H1 (cell line): ENCODE results near the gene COMMD7. TPM values are rescaled to one million over a fixed set of nuclear protein-coding genes. Genes with fewer than 3 reads are reported as not detected.
A peak's percentile ranks its signal among the peaks of the same experiment; 100 is the strongest.

Source experiments
- CTCF ChIA-PET: fragments of 300-600 bp; sonication (Branson Sonifier 250); formaldehyde crosslinking; loops from one replicate; lab custom pipeline; 2021; ENCODE audit not compliant: partially characterized antibody; lab: Charles Lee
- POLR2A ChIA-PET: fragments of 300-600 bp; sonication (Branson Sonifier 250); formaldehyde crosslinking; loops from one replicate; lab custom pipeline; 2021; ENCODE audit warnings: inconsistent platforms; ENCODE audit not compliant: partially characterized antibody; lab: Charles Lee
- DNase-seq, 2 experiments: peaks; one replicate each; pipeline versions ENCODE4 v3.0.0 to v3.0.0-alpha.2; 2010 to 2022; ENCODE audit warnings: low spot score in 2 of 2, low read depth in 1 of 2, mixed read lengths in 1 of 2
- FAIRE-seq: peaks from 2 replicates; lab custom pipeline; 2011; peaks lifted over from hg19 to GRCh38; lab: Jason Lieb, UNC
- H2AFZ ChIP-seq: 2 replicates; pipeline ENCODE4 v1.8.1; 2012; ENCODE audit warnings: low read length, inconsistent platforms
- H2AK5ac ChIP-seq: 2 replicates; pipeline ENCODE4 v1.6.1; 2013; ENCODE audit warnings: low read depth, low read length
- H2BK120ac ChIP-seq: replicated peaks from 2 replicates; pipeline ENCODE3; 2013; ENCODE audit warnings: low read depth, low read length, inconsistent platforms
- H2BK12ac ChIP-seq: 2 replicates; pipeline ENCODE4 v1.6.1; 2013; ENCODE audit warnings: low read depth, low read length
- H2BK15ac ChIP-seq: 2 replicates; pipeline ENCODE4 v1.6.1; 2013; ENCODE audit warnings: low read length
- H2BK20ac ChIP-seq: 2 replicates; pipeline ENCODE4 v1.6.1; 2013; ENCODE audit warnings: low read length
- H2BK5ac ChIP-seq: 2 replicates; pipeline ENCODE4 v1.6.1; 2013; ENCODE audit warnings: low read depth, low read length
- H3K14ac ChIP-seq: 2 replicates; pipeline ENCODE4 v1.6.1; 2013; ENCODE audit warnings: inconsistent platforms; ENCODE audit not compliant: insufficient read length
- H3K18ac ChIP-seq: 2 replicates; pipeline ENCODE4 v1.6.1; 2013; ENCODE audit warnings: low read length; ENCODE audit errors: extremely low read depth
- H3K23ac ChIP-seq: 2 replicates; pipeline ENCODE4 v1.6.1; 2013; ENCODE audit warnings: inconsistent platforms; ENCODE audit not compliant: insufficient read length
- H3K23me2 ChIP-seq: 2 replicates; pipeline ENCODE4 v1.6.1; 2013; ENCODE audit warnings: low read depth, low read length
- H3K27ac ChIP-seq: 2 replicates; pipeline ENCODE4 v1.6.1; 2011; ENCODE audit warnings: low read depth, low read length, inconsistent platforms
- H3K27me3 ChIP-seq, 4 experiments: replicated peaks in 1 of 4; 1 replicate in 1 of 4; 2 replicates in 3 of 4; pipeline versions ENCODE4 v1.6.1 to v1.8.1; 2011 to 2013; ENCODE audit warnings: low read length in 3 of 4, mild to moderate bottlenecking in 3 of 4, inconsistent platforms in 2 of 4, mixed read lengths in 2 of 4, moderate library complexity in 1 of 4; ENCODE audit not compliant: control insufficient read depth in 3 of 4, insufficient read depth in 3 of 4; ENCODE audit errors: extremely low read depth in 1 of 4
- H3K36me3 ChIP-seq, 4 experiments: 2 replicates each; pipeline versions ENCODE4 v1.6.1 to v1.8.1; 2011 to 2013; ENCODE audit warnings: mild to moderate bottlenecking in 4 of 4, low read length in 3 of 4, moderate library complexity in 2 of 4, control low read depth in 1 of 4, inconsistent platforms in 1 of 4; ENCODE audit not compliant: insufficient read depth in 4 of 4, control insufficient read depth in 2 of 4
- H3K4ac ChIP-seq: replicated peaks from 2 replicates; pipeline ENCODE3; 2013; ENCODE audit warnings: low read length, low read depth, mixed read lengths, inconsistent platforms; ENCODE audit not compliant: insufficient read length
- H3K4me1 ChIP-seq, 4 experiments: replicated peaks in 1 of 4; 1 replicate in 1 of 4; 2 replicates in 3 of 4; pipeline versions ENCODE4 v1.6.1 to v1.8.1; 2011 to 2013; ENCODE audit warnings: low read length in 3 of 4, inconsistent platforms in 2 of 4, mixed read lengths in 1 of 4; ENCODE audit not compliant: insufficient read depth in 4 of 4, control insufficient read depth in 3 of 4
- H3K4me2 ChIP-seq, 2 experiments: 2 replicates each; pipeline versions ENCODE4 v1.6.1 to v1.8.1; 2011 to 2013; ENCODE audit warnings: low read depth in 2 of 2, low read length in 2 of 2, control low read depth in 1 of 2, inconsistent platforms in 1 of 2, mild to moderate bottlenecking in 1 of 2; ENCODE audit not compliant: insufficient read depth in 1 of 2
- H3K4me3 ChIP-seq, 4 experiments: fragments of 200-600, 300-600 bp in 1 of 4; sonication (generic), shearing (Covaris generic), sonication (Bioruptor Twin) in 1 of 4; 2 replicates each; pipeline versions ENCODE4 v1.5.1 to v1.8.1; 2011 to 2016; ENCODE audit warnings: low read length in 4 of 4, low read depth in 3 of 4, control low read depth in 2 of 4, inconsistent platforms in 2 of 4, mild to moderate bottlenecking in 2 of 4, mixed read lengths in 1 of 4, moderate library complexity in 1 of 4; ENCODE audit not compliant: insufficient read depth in 2 of 4; ENCODE audit errors: extremely low read depth in 1 of 4
- H3K56ac ChIP-seq: replicated peaks from 2 replicates; pipeline ENCODE3; 2013; ENCODE audit warnings: low read depth, mild to moderate bottlenecking, mixed read lengths, low read length, inconsistent platforms; ENCODE audit not compliant: insufficient read length
- H3K79me1 ChIP-seq: 2 replicates; pipeline ENCODE4 v1.6.1; 2013; ENCODE audit warnings: low read depth, low read length, control low read depth
- H3K79me2 ChIP-seq, 2 experiments: 2 replicates each; pipeline versions ENCODE4 v1.6.1 to v1.8.1; 2012 to 2013; ENCODE audit warnings: low read length in 2 of 2, mild to moderate bottlenecking in 2 of 2, inconsistent platforms in 1 of 2; ENCODE audit not compliant: insufficient read depth in 2 of 2, control insufficient read depth in 1 of 2
- H3K9ac ChIP-seq, 4 experiments: replicated peaks in 1 of 4; 1 replicate in 1 of 4; 2 replicates in 3 of 4; pipeline versions ENCODE4 v1.6.1 to v1.8.1; 2011 to 2013; ENCODE audit warnings: low read depth in 3 of 4, low read length in 3 of 4, control low read depth in 2 of 4, mild to moderate bottlenecking in 2 of 4, moderate library complexity in 2 of 4, inconsistent platforms in 1 of 4; ENCODE audit errors: extremely low read depth in 1 of 4
- H3K9me3 ChIP-seq, 2 experiments: 2 replicates each; pipeline versions ENCODE4 v1.6.1 to v1.8.1; 2012 to 2013; ENCODE audit warnings: mild to moderate bottlenecking in 2 of 2, moderate library complexity in 2 of 2, control low read depth in 1 of 2, inconsistent platforms in 1 of 2, low read depth in 1 of 2, low read length in 1 of 2, mixed read lengths in 1 of 2; ENCODE audit not compliant: insufficient read depth in 2 of 2
- H4K20me1 ChIP-seq, 2 experiments: replicated peaks in 1 of 2; 2 replicates each; pipeline versions ENCODE3 to v1.8.1; 2011 to 2013; ENCODE audit warnings: inconsistent platforms in 2 of 2, low read length in 2 of 2, mild to moderate bottlenecking in 1 of 2; ENCODE audit not compliant: insufficient read depth in 2 of 2, control insufficient read depth in 1 of 2
- H4K5ac ChIP-seq: 2 replicates; pipeline ENCODE4 v1.6.1; 2013; ENCODE audit warnings: low read length, low read depth, mixed read lengths, inconsistent platforms; ENCODE audit not compliant: insufficient read length
- H4K8ac ChIP-seq: 2 replicates; pipeline ENCODE4 v1.8.0; 2013; ENCODE audit warnings: mild to moderate bottlenecking, moderate library complexity, low read length, inconsistent platforms; ENCODE audit not compliant: insufficient read depth; ENCODE audit errors: extremely low read depth
- H4K91ac ChIP-seq: replicated peaks from 2 replicates; pipeline ENCODE3; 2013; ENCODE audit warnings: low read length, mixed read lengths, inconsistent platforms; ENCODE audit not compliant: insufficient read length
- KDM1A ChIP-seq: fragments of 200-600, 300-600 bp; sonication (generic); IDR thresholded peaks from 2 replicates; pipeline ENCODE4 v1.7.1; 2016; ENCODE audit warnings: mild to moderate bottlenecking, low read length, borderline replicate concordance
- POLR2A ChIP-seq, 2 experiments: IDR thresholded peaks; 1 replicate in 1 of 2; 2 replicates in 1 of 2; pipeline ENCODE4 v1.6.1; 2011; ENCODE audit warnings: low read depth in 2 of 2, low read length in 2 of 2, mild to moderate bottlenecking in 2 of 2; ENCODE audit errors: control extremely low read depth in 1 of 2
- WGBS, 2 experiments: shearing (Covaris generic) in 1 of 2; methylation state at CpG; one replicate each; pipeline versions ENCODE4 v1.1.6 to v1.1.7; 2013 to 2015; ENCODE audit warnings: low lambda C conversion rate in 2 of 2, mixed read lengths in 2 of 2, inconsistent platforms in 1 of 2, low coverage in 1 of 2, missing lambda C conversion rate in 1 of 2; ENCODE audit not compliant: insufficient replicate concordance in 2 of 2, insufficient coverage in 1 of 2, insufficient read length in 1 of 2; ENCODE audit errors: extremely low coverage in 1 of 2, missing lambda C conversion rate in 1 of 2; 5-methylcytosine and 5-hydroxymethylcytosine counted together
- polyA plus RNA-seq, 7 experiments: library from polyadenylated mRNA; depleted of rRNA in 3 of 7; stranded (reverse) in 5 of 7; unstranded in 2 of 7; fragments of >200 nt in 5 of 7; fragments of 200-250 nt in 2 of 7; gene quantifications; 1 replicate in 5 of 7; 2 replicates in 1 of 7; 4 replicates in 1 of 7; pipeline versions ENCODE4 v1.2.1 to v1.2.3, GENCODE V29; 2011 to 2013; ENCODE audit warnings: missing spikeins in 2 of 7, mixed read lengths in 2 of 7
- total RNA-seq: library from RNA; stranded (reverse); fragmentation: NEBNext Ultra II Directional; extraction: Animal tissue kit (Norgen Biotek cat#: 25700); gene quantifications from 2 replicates; pipeline ENCODE4 v1.2.1, GENCODE V29; 2021

COMMD7 gene
- total and polyA plus RNA-seq, 2 of the 8 experiments (the other 6 are each of a cell fraction or from before 2014, with no cell fraction given): 39.4 to 48.9 TPM

- no peak overlapping the region for H3K23ac ChIP-seq
- H2BK12ac ChIP-seq: peak overlapping the region; percentile 18; the same call in 1 of the 2 replicates
- H3K9me3 ChIP-seq: no peaks in the 10 kb centered on the region
- H2BK20ac ChIP-seq: no peak overlapping the region; the same call in 1 of the 2 replicates
- H2BK5ac ChIP-seq: peak overlapping the region; percentile 1; the same call in 1 of the 2 replicates
- H3K4me3 ChIP-seq: peak overlapping the region; percentile 48 to 100 (median 76)
- ChIA-PET POLR2A (interaction anchor here (0.9 to 14.6 kb wide), 9 partner anchors 9 to 87 kb away, joined by 3 to 239 read pairs (median 8); partner anchors contain the start of genes C20orf203 and COMMD7), CTCF (interaction anchor here (1.6 to 2.1 kb wide), 4 partner anchors 18 to 94 kb away, joined by 3 to 14 read pairs (median 9); partner anchors contain the start of genes C20orf203 and COMMD7)
- H3K79me2 ChIP-seq: peaks cover 38 to 62% of the 10 kb centered on the region in 2 experiments
- H3K4me1 ChIP-seq: peaks cover 8 to 16% (median 10%) of the 10 kb centered on the region in 4 experiments
- peak overlapping the region; percentile 75; the same call in 1 of the 2 replicates for H4K8ac ChIP-seq
- FAIRE-seq (no peak), DNase-seq (no peak)
- peak overlapping the region; percentile 79 for H3K4ac ChIP-seq
- H4K5ac ChIP-seq: peak overlapping the region; percentile 77
- WGBS, 2 experiments: 45% methylated on average over 5 of the region's 6 CpGs; no CpG with 5 or more reads in 1 of the 2 experiments
- peak overlapping the region; percentile 73 to 82 for H3K4me2 ChIP-seq
- peak overlapping the region; percentile 91; the same call in 1 of the 2 replicates for H2AK5ac ChIP-seq
- no peak for TF ChIP-seq KDM1A
- TF ChIP-seq POLR2A (IDR thresholded peaks at IDR 0.05; ENCODE audit: control extremely low read depth in 1 of 2, low read depth in 2 of 2, low read length in 2 of 2): peak in 1 of 2 experiments; percentile 43; a peak in 1 of 3 replicates
- peak overlapping the region; percentile 3 for H2BK120ac ChIP-seq
- H3K56ac ChIP-seq: peak overlapping the region; percentile 8
- H3K23me2 ChIP-seq: peaks cover 14% of the 10 kb centered on the region
- H3K14ac ChIP-seq: no peak overlapping the region
- peak overlapping the region; percentile 81 for H3K18ac ChIP-seq
- H3K79me1 ChIP-seq: no peaks in the 10 kb centered on the region; the same call in 1 of the 2 replicates
- H3K36me3 ChIP-seq: peaks cover 0 to 35% (median 7%) of the 10 kb centered on the region in 4 experiments; a peak in 4 of 8 replicates
- H2AFZ ChIP-seq: no peak overlapping the region
- no peak overlapping the region for H2BK15ac ChIP-seq
- peak overlapping the region in 2 of 4 experiments; percentile 75 to 78; a peak in 5 of 7 replicates for H3K9ac ChIP-seq
- H3K27ac ChIP-seq: peak overlapping the region; percentile 75; the same call in 1 of the 2 replicates
- H3K27me3 ChIP-seq: no peaks in the 10 kb centered on the region
- peaks cover 21 to 24% of the 10 kb centered on the region in 2 experiments for H4K20me1 ChIP-seq
- peak overlapping the region; percentile 75 for H4K91ac ChIP-seq
Measured at GRCh38 chr20:32761417-32761830, 18.2 kb upstream of the COMMD7 start.
